ENCODE data around the gene LYRM9.
"Not testable (repeated sequence)": the region's sequence is repeated elsewhere in the genome, so short reads cannot be mapped to it uniquely, and the experiment has no call there.

Gene LYRM9

GRCh38 chr17:27872776-27873175 is 20.4 kb downstream of the LYRM9 start:
- DNase-seq = no peak

- no peak for DNase-seq
These were observed 21.8 kb downstream of the LYRM9 start for GRCh38 chr17:27871407-27871806.

DNA sequence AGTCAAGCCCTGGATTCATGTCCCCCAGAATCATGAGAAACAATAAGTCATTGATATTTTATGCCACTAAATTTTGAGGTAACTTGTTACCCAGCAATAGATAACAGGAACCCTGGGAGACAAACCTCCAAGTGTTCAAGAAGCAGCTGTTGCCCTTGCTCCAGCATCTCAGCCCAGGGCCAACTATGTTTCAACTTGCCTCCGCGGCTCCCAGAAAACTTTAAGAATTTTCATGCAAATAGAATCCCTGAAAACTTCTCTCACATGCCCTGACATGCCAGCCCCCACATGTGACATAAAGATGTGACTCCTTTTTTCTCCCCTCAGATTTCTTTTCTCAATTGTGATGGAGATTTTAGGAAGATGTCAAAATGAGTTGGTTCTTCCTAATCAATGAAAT is 22.8 kb downstream of the LYRM9 start:
- no peak for DNase-seq

DNA sequence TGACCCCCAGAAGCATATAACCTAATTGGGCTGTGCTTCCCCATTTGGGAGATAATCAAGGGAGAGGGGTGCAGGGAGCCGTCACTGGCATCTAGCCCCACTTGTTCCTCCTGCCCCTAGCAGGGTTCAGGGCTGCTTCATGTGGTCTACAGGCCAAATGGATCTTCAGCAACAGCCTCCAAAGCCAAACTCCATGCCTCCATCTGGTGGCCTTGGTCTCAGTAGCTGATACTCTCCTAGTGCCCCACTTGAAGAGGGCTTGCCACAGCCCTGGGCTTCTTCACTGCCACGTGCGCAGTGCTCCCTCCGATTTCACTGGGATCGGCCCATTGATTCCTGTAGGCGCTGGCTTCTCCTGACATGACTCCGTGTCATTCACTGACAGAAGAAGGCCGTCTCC is 24.6 kb downstream of the LYRM9 start:
- no peak for DNase-seq

GRCh38 chr17:27862840-27863239 is 30.3 kb downstream of the LYRM9 start:
- DNase-seq = no peak

- peak; percentile 14 to 73 for DNase-seq
These were observed 31.2 kb downstream of the LYRM9 start for GRCh38 chr17:27862004-27862403.

DNA sequence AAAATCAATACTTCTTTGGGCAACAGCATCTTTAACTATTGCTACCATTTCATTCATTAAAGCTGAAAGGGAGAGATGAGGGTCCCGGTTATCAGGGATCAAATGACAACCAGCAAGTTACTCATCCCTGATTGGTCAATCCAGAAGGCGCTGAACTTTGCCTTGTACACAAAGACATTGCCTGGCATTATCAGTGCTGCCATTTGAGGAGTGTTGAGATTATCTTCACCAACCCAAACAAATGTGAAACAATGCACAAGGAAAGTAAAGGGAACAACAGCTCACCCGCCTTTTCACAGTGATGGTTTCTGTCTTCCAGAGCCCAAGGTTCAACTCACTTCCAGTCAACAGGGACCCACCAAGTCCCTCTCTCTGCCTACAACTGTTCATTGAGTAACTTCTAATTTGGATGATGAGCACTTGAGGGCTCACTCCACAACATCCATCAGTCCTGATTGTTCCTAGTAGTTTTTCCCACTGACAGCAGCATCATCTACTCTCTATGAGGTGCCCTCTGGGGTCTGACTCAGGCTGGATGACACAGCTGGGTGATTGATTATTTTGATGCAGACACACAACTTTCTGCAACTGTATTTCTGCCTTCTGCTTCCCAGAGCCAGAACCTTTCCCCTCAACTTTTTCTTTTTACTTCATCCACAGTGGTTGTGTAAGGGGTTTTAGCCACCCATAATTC is 32.0 kb downstream of the LYRM9 start:
- DNase-seq = no peak

DNA sequence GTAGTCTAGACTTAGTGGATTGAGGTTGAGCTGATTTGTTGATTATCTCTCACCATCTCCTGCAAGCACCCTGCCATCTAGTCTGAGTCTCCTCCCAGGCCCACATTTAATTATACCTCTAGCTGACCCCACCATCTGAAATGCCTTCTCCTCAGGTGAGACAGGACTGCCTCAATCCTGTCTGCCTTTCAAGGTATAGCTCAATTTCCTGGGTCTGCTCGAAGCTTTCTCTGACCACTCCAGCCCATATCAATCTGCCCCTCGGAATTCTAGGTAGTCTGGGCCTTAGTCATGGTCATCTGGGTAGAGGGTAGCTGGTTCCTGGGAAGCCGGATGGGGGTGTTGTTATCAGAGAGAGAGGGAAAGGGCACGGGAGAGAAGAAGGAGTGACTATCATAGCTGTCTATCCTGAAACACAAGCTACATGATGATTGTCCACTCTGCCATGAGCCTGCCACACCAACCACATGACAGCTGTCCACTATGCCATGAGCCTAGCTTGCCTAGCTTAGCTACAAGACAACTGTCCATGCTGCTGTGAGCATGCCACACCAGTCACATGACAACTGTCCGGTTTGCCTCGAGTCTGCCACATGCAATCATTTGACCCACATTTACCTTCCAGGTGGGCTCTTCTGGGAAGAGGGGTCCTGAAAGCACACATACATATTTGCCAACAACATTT is 34.4 kb downstream of the LYRM9 start:
- no peak for DNase-seq

DNA sequence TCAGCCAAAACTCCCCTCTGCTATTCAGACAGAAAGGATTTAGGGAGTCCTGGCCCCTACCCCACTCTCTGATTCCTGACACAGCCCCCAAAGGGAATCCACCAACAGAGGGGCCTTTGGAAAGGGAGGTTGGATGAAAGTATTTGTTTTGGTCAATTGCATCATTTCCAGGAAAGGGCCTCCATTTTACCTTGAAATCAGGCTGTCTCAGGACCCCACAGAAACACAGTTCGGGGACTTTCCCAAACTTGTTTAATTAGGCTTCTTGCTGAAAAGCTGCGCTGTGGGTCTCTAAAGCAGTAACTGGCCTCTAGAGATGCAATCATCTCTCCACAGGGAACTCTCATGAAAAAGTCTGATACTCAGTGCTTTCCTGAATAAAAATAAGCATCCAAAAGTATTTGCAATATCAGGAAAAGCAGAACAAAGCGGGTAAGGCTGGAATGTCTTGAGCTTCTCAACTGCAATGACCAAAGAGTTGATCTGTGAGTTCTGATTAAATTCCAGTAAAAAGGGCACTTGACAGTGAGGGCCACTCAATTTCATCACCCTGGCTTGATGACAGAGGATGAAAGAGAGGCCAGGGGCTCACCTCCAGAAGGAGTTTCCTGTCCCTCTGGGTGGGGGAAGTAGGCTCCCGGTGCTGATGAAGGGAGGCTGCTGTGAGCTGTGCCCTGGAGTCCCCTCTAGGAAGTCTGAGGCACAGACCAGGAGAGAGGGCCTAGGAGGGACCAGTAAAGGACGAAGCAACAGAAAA is 36.3 kb downstream of the LYRM9 start:
- no peak for DNase-seq

- no peak for DNase-seq
These were observed 37.7 kb downstream of the LYRM9 start for GRCh38 chr17:27855454-27855853.

DNA sequence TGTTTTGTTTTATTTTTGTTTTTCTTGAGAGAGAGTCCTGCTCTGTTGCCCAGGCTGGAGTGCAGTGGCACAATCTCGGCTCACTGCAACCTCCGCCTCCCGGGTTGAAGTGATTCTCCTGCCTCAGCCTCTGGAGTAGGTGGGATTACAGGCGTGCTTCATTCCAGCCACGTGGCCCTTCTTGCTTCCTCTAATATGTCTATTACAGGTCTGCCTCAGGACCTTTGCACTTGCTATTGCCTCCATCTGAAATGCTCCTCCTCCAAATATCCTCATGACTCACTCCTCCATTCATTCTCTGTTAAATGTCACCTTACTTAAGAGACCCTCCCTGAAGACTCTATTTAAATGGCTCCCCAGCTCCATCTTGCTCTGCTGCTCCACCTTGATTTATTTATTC is 39.0 kb downstream of the LYRM9 start:
- no peak for DNase-seq

- no peak for DNase-seq
These were observed 40.1 kb downstream of the LYRM9 start for GRCh38 chr17:27853091-27853490.

- DNase-seq = no peak
These were observed 43.5 kb downstream of the LYRM9 start for GRCh38 chr17:27849474-27850185.

- no peak for DNase-seq
These were observed 44.2 kb downstream of the LYRM9 start for GRCh38 chr17:27848931-27849330.

- DNase-seq = not testable (repeated sequence)
These were observed 46.3 kb downstream of the LYRM9 start for GRCh38 chr17:27846808-27847307.

DNA sequence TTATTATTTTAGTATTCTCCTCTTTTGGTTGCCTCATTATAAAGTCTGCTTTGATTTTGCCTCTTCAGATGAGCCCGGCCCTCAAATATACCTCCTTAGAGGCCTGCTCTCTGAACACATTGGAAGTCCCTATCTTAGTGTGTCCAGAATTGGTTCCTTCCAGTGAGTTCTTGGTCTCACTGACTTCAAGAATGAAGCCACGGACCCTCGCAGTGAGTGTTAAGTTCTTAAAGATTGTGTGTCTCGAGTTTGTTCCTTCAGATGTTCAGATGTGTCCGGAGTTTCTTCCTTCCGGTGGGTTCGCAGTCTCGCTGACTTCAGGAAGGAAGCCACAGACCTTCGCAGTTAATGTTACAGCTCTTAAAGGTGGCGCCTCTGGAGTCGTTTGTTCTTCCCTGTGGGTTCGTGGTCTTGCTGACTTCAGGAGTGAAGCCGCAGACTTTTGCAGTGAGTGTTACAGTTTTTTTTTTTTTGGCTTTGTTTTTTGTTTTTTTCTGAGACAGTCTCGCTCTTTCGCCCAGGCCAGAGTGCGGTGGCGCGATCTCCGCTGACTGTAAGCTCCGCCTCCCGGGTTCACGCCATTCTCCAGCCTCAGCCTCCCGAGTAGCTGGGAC is 47.0 kb downstream of the LYRM9 start:
- DNase-seq = no peak

GRCh38 chr17:27845264-27846041 is 47.7 kb downstream of the LYRM9 start:
- DNase-seq = no peak

DNA sequence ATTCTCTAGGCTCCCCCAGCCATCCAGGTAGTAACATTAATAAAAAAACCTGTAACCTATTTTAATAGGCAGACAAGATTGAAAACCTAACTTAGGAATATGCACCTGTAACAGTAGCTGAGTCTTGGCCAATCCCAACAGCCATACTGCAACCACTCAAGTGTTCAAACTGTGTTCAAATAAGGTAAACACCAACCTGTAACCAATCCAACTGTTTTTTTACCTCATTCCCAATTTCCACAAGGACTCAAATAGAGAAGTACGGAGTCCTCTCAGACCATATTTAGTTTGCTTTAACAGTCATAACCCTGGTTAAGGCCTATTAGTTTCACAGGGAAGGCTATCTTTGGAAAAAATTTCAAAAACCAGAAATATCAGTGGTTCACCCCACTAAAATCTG is 52.5 kb downstream of the LYRM9 start:
- DNase-seq = no peak

GRCh38 chr17:27840406-27840678 is 52.8 kb downstream of the LYRM9 start:
- DNase-seq = not testable (repeated sequence)

GRCh38 chr17:27839571-27840405 is 53.4 kb downstream of the LYRM9 start:
- not testable (repeated sequence) for DNase-seq

- DNase-seq = not testable (repeated sequence)
These were observed 54.6 kb downstream of the LYRM9 start for GRCh38 chr17:27838607-27839006.
